Neural cell (in vitro differentiated cells): ENCODE data around the gene CHD6. TPM values are rescaled to one million over a fixed set of nuclear protein-coding genes. Genes with fewer than 3 reads are reported as not detected.

Experiments used
- H2AFZ ChIP-seq: fragments of 200-600, 300-800 bp; sonication (generic), shearing (Covaris generic); 2 replicates; pipeline ENCODE4 v1.6.0; 2014; ENCODE audit warnings: low read depth, mild to moderate bottlenecking, antibody characterized with exemption, low read length, moderate library complexity
- H3F3A ChIP-seq: fragments of 200-600 bp; shearing (Covaris generic); 2 replicates; pipeline ENCODE4 v1.6.1; 2016; ENCODE audit warnings: mild to moderate bottlenecking, moderate library complexity, mixed read lengths, antibody characterized with exemption, low read length; ENCODE audit not compliant: insufficient read depth, poor library complexity, severe bottlenecking
- H3K27ac ChIP-seq: fragments of 200-600, 300-800 bp; sonication (generic), shearing (Covaris generic); 2 replicates; pipeline ENCODE4 v1.5.1; 2014; ENCODE audit warnings: mild to moderate bottlenecking, low read length, moderate library complexity
- H3K27me3 ChIP-seq: fragments of 300-800, 200-600 bp; sonication (generic), shearing (Covaris generic); 2 replicates; pipeline ENCODE4 v1.6.0; 2014; ENCODE audit warnings: mild to moderate bottlenecking, low read depth, low read length, moderate library complexity; ENCODE audit not compliant: insufficient read depth
- H3K36me3 ChIP-seq: fragments of 300-800, 200-600 bp; sonication (generic), shearing (Covaris generic); 2 replicates; pipeline ENCODE4 v1.5.1; 2014; ENCODE audit warnings: mild to moderate bottlenecking, antibody characterized with exemption, low read length, moderate library complexity; ENCODE audit not compliant: insufficient read depth
- H3K4me2 ChIP-seq: fragments of 300-800, 200-600 bp; sonication (generic), shearing (Covaris generic); 2 replicates; pipeline ENCODE4 v1.6.0; 2014; ENCODE audit warnings: mild to moderate bottlenecking, low read length
- H3K4me3 ChIP-seq: fragments of 300-800, 200-600 bp; sonication (generic), shearing (Covaris generic); 2 replicates; pipeline ENCODE4 v1.5.1; 2014; ENCODE audit warnings: mild to moderate bottlenecking, low read length, moderate library complexity
- H3K79me2 ChIP-seq: fragments of 200-600 bp; shearing (Covaris generic); replicated peaks from 2 replicates; pipeline ENCODE4 v1.6.0; 2014; ENCODE audit warnings: mild to moderate bottlenecking, low read length, moderate library complexity; ENCODE audit not compliant: insufficient read depth
- H3K9ac ChIP-seq: fragments of 300-800, 200-600 bp; sonication (generic), shearing (Covaris generic); 2 replicates; pipeline ENCODE4 v1.6.1; 2016; ENCODE audit warnings: mild to moderate bottlenecking, low read length, mixed read lengths
- H3K9me2 ChIP-seq: fragments of 200-600 bp; shearing (Covaris generic); 2 replicates; pipeline ENCODE4 v1.6.1; 2016; ENCODE audit warnings: mild to moderate bottlenecking, low read length, mixed read lengths; ENCODE audit not compliant: insufficient read depth
- H3K9me3 ChIP-seq: fragments of 200-600, 300-800 bp; sonication (generic), shearing (Covaris generic); 2 replicates; pipeline ENCODE4 v1.6.1; 2016; ENCODE audit warnings: mild to moderate bottlenecking, mixed run types, low read length, moderate library complexity, mixed read lengths
- H4K20me1 ChIP-seq: fragments of 200-600 bp; shearing (Covaris generic); 2 replicates; pipeline ENCODE4 v1.6.1; 2016; ENCODE audit warnings: mild to moderate bottlenecking, mixed run types; ENCODE audit not compliant: insufficient read depth
- EP300 ChIP-seq: fragments of 450-650 bp; conservative IDR thresholded peaks from 2 replicates; pipeline ENCODE4 v1.6.1; 2014; ENCODE audit warnings: antibody characterized with exemption, mild to moderate bottlenecking, moderate library complexity; ENCODE audit not compliant: poor library complexity, severe bottlenecking
- EZH2 ChIP-seq: fragments of 200-600, 300-800 bp; shearing (Covaris generic), sonication (generic); IDR thresholded peaks from 2 replicates; pipeline ENCODE4 v1.6.1; 2014; ENCODE audit warnings: antibody characterized with exemption, low read length, borderline replicate concordance, mild to moderate bottlenecking; ENCODE audit not compliant: insufficient read depth, poor library complexity, severe bottlenecking
- MXI1 ChIP-seq: fragments of 450-650 bp; conservative IDR thresholded peaks from 2 replicates; pipeline ENCODE4 v1.6.1; 2014; ENCODE audit warnings: antibody characterized with exemption, mild to moderate bottlenecking; ENCODE audit not compliant: poor library complexity, severe bottlenecking
- POLR2AphosphoS5 ChIP-seq: IDR thresholded peaks from 2 replicates; pipeline ENCODE4 v1.6.1; 2012
- RAD21 ChIP-seq: fragments of 450-650 bp; conservative IDR thresholded peaks from 2 replicates; pipeline ENCODE4 v1.6.1; 2014; ENCODE audit warnings: antibody characterized with exemption, mild to moderate bottlenecking, moderate library complexity
- SMC3 ChIP-seq: fragments of 450-650 bp; conservative IDR thresholded peaks from 2 replicates; pipeline ENCODE4 v1.6.1; 2014; ENCODE audit warnings: antibody characterized with exemption, mild to moderate bottlenecking, moderate library complexity; ENCODE audit not compliant: poor library complexity
- TAF1 ChIP-seq: IDR thresholded peaks from 2 replicates; pipeline ENCODE4 v1.6.1; 2012; ENCODE audit warnings: low read depth
- polyA plus RNA-seq: library from polyadenylated mRNA; depleted of rRNA; stranded (reverse); fragments of >200 nt; gene quantifications from 2 replicates; pipeline ENCODE4 v1.2.3, GENCODE V29; 2014
- TF ChIP-seq, protein P1 (sequence below): fragments of 450-650 bp; IDR thresholded peaks from 2 replicates; pipeline ENCODE4 v1.5.1; 2014; ENCODE audit warnings: antibody characterized with exemption, mild to moderate bottlenecking, moderate library complexity; ENCODE audit not compliant: poor library complexity, severe bottlenecking
- TF ChIP-seq, protein P2 (sequence below): IDR thresholded peaks from 2 replicates; pipeline ENCODE4 v1.6.1; 2012; ENCODE audit warnings: borderline replicate concordance

Gene CHD6
- polyA plus RNA-seq, 1 donor from 2014 or later = 22.9 TPM

DNA sequence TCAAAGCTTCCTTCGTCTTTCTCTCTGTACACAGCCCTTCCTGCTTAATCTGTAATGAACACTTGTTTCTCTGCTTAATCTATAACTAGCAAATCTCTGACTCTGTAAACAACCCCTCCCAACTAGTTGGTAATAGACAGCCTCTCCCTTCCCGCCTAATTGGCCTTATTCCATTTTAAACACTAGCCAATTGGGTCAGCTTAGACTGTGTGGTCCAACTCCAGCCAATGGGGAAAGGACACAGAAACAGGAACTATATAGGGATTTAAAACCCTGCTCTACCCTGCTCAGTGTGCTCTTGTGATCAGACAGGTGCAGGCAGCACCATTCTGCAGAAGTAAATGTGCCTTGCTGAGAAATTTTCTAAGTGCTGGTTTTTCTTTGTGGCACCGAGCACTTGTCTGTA is 18.5 kb downstream of the CHD6 start:
- Histone ChIP-seq H3K79me2 (peaks cover 94% of the 10 kb centered on the region), H3K27me3 (no peaks in the 10 kb centered on the region), H4K20me1 (no peaks in the 10 kb centered on the region), H3K9me3 (peaks cover 8% of the 10 kb centered on the region), H3K4me2 (no peak overlapping the region), H3F3A (no peaks in the 10 kb centered on the region), H3K36me3 (no peaks in the 10 kb centered on the region), H3K4me3 (no peak overlapping the region), H3K27ac (no peak overlapping the region), H3K9me2 (no peaks in the 10 kb centered on the region), H2AFZ (no peak overlapping the region), H3K9ac (no peak overlapping the region)
- no peak for TF ChIP-seq EP300
- TF ChIP-seq EZH2 = no peak
- no peak for TF ChIP-seq MXI1
- no peak for TF ChIP-seq RAD21
- no peak for TF ChIP-seq POLR2AphosphoS5
- TF ChIP-seq, protein P1, sequence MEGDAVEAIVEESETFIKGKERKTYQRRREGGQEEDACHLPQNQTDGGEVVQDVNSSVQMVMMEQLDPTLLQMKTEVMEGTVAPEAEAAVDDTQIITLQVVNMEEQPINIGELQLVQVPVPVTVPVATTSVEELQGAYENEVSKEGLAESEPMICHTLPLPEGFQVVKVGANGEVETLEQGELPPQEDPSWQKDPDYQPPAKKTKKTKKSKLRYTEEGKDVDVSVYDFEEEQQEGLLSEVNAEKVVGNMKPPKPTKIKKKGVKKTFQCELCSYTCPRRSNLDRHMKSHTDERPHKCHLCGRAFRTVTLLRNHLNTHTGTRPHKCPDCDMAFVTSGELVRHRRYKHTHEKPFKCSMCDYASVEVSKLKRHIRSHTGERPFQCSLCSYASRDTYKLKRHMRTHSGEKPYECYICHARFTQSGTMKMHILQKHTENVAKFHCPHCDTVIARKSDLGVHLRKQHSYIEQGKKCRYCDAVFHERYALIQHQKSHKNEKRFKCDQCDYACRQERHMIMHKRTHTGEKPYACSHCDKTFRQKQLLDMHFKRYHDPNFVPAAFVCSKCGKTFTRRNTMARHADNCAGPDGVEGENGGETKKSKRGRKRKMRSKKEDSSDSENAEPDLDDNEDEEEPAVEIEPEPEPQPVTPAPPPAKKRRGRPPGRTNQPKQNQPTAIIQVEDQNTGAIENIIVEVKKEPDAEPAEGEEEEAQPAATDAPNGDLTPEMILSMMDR = no peak
- no peak for TF ChIP-seq SMC3
- TF ChIP-seq TAF1 = no peak
- TF ChIP-seq, protein P2, sequence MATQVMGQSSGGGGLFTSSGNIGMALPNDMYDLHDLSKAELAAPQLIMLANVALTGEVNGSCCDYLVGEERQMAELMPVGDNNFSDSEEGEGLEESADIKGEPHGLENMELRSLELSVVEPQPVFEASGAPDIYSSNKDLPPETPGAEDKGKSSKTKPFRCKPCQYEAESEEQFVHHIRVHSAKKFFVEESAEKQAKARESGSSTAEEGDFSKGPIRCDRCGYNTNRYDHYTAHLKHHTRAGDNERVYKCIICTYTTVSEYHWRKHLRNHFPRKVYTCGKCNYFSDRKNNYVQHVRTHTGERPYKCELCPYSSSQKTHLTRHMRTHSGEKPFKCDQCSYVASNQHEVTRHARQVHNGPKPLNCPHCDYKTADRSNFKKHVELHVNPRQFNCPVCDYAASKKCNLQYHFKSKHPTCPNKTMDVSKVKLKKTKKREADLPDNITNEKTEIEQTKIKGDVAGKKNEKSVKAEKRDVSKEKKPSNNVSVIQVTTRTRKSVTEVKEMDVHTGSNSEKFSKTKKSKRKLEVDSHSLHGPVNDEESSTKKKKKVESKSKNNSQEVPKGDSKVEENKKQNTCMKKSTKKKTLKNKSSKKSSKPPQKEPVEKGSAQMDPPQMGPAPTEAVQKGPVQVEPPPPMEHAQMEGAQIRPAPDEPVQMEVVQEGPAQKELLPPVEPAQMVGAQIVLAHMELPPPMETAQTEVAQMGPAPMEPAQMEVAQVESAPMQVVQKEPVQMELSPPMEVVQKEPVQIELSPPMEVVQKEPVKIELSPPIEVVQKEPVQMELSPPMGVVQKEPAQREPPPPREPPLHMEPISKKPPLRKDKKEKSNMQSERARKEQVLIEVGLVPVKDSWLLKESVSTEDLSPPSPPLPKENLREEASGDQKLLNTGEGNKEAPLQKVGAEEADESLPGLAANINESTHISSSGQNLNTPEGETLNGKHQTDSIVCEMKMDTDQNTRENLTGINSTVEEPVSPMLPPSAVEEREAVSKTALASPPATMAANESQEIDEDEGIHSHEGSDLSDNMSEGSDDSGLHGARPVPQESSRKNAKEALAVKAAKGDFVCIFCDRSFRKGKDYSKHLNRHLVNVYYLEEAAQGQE = no peak

DNA sequence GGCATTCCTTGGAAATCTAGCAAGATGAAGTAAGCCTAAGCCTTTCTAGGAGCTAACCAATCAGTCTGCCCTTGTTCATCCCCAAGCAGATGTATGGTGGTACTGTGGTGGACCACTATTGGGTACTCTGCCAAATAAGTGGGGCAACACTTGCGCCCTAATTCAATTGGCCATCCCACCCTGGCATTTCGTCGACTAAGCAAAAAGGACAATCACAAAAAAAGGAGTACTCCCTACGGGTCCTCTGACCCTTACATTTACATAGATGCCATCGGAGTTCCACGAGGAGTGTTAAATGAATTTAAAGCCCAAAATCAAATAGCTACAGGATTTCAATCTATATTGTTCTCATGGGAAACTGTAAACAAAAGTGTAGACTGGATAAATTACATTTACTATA is 19.5 kb downstream of the CHD6 start:
- Histone ChIP-seq H3K4me3 (no peak overlapping the region), H3K9ac (no peak overlapping the region), H3K27ac (no peak overlapping the region), H3K4me2 (no peak overlapping the region), H3K79me2 (peaks cover 92% of the 10 kb centered on the region), H3F3A (no peaks in the 10 kb centered on the region), H3K9me3 (peaks cover 8% of the 10 kb centered on the region), H4K20me1 (no peaks in the 10 kb centered on the region), H2AFZ (no peak overlapping the region), H3K27me3 (no peaks in the 10 kb centered on the region), H3K9me2 (no peaks in the 10 kb centered on the region), H3K36me3 (no peaks in the 10 kb centered on the region)
- TF ChIP-seq, protein P1 = no peak
- TF ChIP-seq MXI1 (no peak), POLR2AphosphoS5 (no peak), EZH2 (no peak), EP300 (no peak), SMC3 (no peak), RAD21 (no peak), TAF1 (no peak)
- TF ChIP-seq, protein P2 = no peak
